IMR-90 (cell line): Measurements from ENCODE around the gene MRPS34. TPM values are rescaled to one million over a fixed set of nuclear protein-coding genes. Genes with fewer than 3 reads are reported as not detected.

Source experiments
- ATAC-seq: fragments of 200-7000 bp; cut with Tn5 transposase; 2 replicates; pipeline ENCODE4 v1.9.1; 2020; ENCODE audit warnings: low read depth, mild to moderate bottlenecking, moderate library complexity
- BruUV-seq: library from RNA; stranded (reverse); fragments of 400-500 nt; replicated peaks from 2 replicates; lab custom pipeline; 2021; lab: Mats Ljungman, UMichigan
- CTCF ChIA-PET: fragments of 300-600 bp; formaldehyde crosslinking; extraction: SDS; loops from one replicate; lab custom pipeline; 2021; ENCODE audit warnings: antibody characterized with exemption; lab: Yijun Ruan, JAX
- POLR2A ChIA-PET: fragments of 300-600 bp; sonication (Branson Sonifier 250); formaldehyde crosslinking; loops from one replicate; lab custom pipeline; 2022; ENCODE audit warnings: antibody characterized with exemption; ENCODE audit not compliant: unreplicated experiment; lab: Charles Lee
- DNase-seq: peaks from one replicate; pipeline ENCODE4 v3.0.0; 2013
- H2AFZ ChIP-seq: replicated peaks from 2 replicates; pipeline ENCODE3; 2013; ENCODE audit warnings: low read length, mild to moderate bottlenecking; ENCODE audit not compliant: poor library complexity
- H2AK5ac ChIP-seq: 2 replicates; pipeline ENCODE4 v1.6.1; 2013; ENCODE audit warnings: low read depth, low read length, inconsistent platforms
- H2AK9ac ChIP-seq: replicated peaks from 2 replicates; pipeline ENCODE3; 2013; ENCODE audit warnings: mild to moderate bottlenecking, low read depth, low read length, moderate library complexity; ENCODE audit not compliant: poor library complexity
- H2BK120ac ChIP-seq: 2 replicates; pipeline ENCODE4 v1.6.1; 2013; ENCODE audit warnings: low read depth, low read length, inconsistent platforms
- H2BK15ac ChIP-seq: 3 replicates; pipeline ENCODE4 v1.6.1; 2013; ENCODE audit warnings: low read depth, low read length, inconsistent platforms
- H2BK20ac ChIP-seq: 2 replicates; pipeline ENCODE4 v1.6.1; 2013; ENCODE audit warnings: low read depth, mild to moderate bottlenecking, inconsistent platforms, low read length, moderate library complexity
- H2BK5ac ChIP-seq: 2 replicates; pipeline ENCODE4 v1.6.1; 2013; ENCODE audit warnings: mild to moderate bottlenecking, low read depth, low read length, inconsistent platforms; ENCODE audit not compliant: poor library complexity, severe bottlenecking
- H3K14ac ChIP-seq: replicated peaks from 2 replicates; pipeline ENCODE4 v1.6.1; 2013; ENCODE audit warnings: low read depth, low read length, inconsistent platforms
- H3K18ac ChIP-seq: 2 replicates; pipeline ENCODE4 v1.6.1; 2013; ENCODE audit warnings: low read depth, low read length, control low read depth
- H3K23ac ChIP-seq: 2 replicates; pipeline ENCODE4 v1.6.1; 2013; ENCODE audit warnings: low read depth, low read length, inconsistent platforms
- H3K27ac ChIP-seq: 2 replicates; pipeline ENCODE4 v1.5.1; 2013; ENCODE audit warnings: mild to moderate bottlenecking, control low read depth, low read length; ENCODE audit not compliant: insufficient read depth
- H3K27me3 ChIP-seq: 2 replicates; pipeline ENCODE4 v1.6.1; 2013; ENCODE audit warnings: low read length; ENCODE audit not compliant: control insufficient read depth, insufficient read depth
- H3K36me3 ChIP-seq: 2 replicates; pipeline ENCODE4 v1.6.1; 2013; ENCODE audit warnings: low read length, mixed read lengths; ENCODE audit not compliant: control insufficient read depth, insufficient read depth
- H3K4ac ChIP-seq: 2 replicates; pipeline ENCODE4 v1.6.1; 2013; ENCODE audit warnings: low read depth, low read length, inconsistent platforms
- H3K4me1 ChIP-seq: 2 replicates; pipeline ENCODE4 v1.6.1; 2013; ENCODE audit warnings: low read length, mixed read lengths; ENCODE audit not compliant: control insufficient read depth, insufficient read depth
- H3K4me2 ChIP-seq: 2 replicates; pipeline ENCODE4 v1.6.1; 2013; ENCODE audit warnings: low read depth, mild to moderate bottlenecking, control low read depth, low read length, moderate library complexity
- H3K4me3 ChIP-seq: 2 replicates; pipeline ENCODE4 v1.5.1; 2013; ENCODE audit warnings: low read depth, mild to moderate bottlenecking, control low read depth, low read length, moderate library complexity; ENCODE audit not compliant: insufficient read depth
- H3K56ac ChIP-seq: 2 replicates; pipeline ENCODE4 v1.6.1; 2013; ENCODE audit warnings: low read length, inconsistent platforms; ENCODE audit not compliant: insufficient read depth; ENCODE audit errors: extremely low read depth
- H3K79me1 ChIP-seq, 2 experiments: 2 replicates each; pipeline ENCODE4 v1.6.1; 2013; ENCODE audit warnings: low read length in 2 of 2, inconsistent platforms in 1 of 2, low read depth in 1 of 2
- H3K9ac ChIP-seq: 2 replicates; pipeline ENCODE4 v1.6.1; 2013; ENCODE audit warnings: low read depth, low read length, control low read depth
- H3K9me1 ChIP-seq: 2 replicates; pipeline ENCODE4 v1.6.1; 2013; ENCODE audit warnings: low read length, inconsistent platforms; ENCODE audit not compliant: insufficient read depth
- H3K9me3 ChIP-seq: 2 replicates; pipeline ENCODE4 v1.6.1; 2013; ENCODE audit warnings: low read length; ENCODE audit not compliant: control insufficient read depth, insufficient read depth
- H4K20me1 ChIP-seq: 2 replicates; pipeline ENCODE4 v1.6.1; 2013; ENCODE audit warnings: low read length, inconsistent platforms; ENCODE audit not compliant: insufficient read depth
- H4K5ac ChIP-seq: 2 replicates; pipeline ENCODE4 v1.6.1; 2013; ENCODE audit warnings: mild to moderate bottlenecking, low read depth, low read length, control low read depth
- H4K8ac ChIP-seq, 2 experiments: 2 replicates each; pipeline ENCODE4 v1.6.1; 2013; ENCODE audit warnings: low read depth in 2 of 2, low read length in 2 of 2, control low read depth in 1 of 2, inconsistent platforms in 1 of 2
- H4K91ac ChIP-seq: 2 replicates; pipeline ENCODE4 v1.6.1; 2013; ENCODE audit warnings: low read depth, low read length, inconsistent platforms; ENCODE audit not compliant: insufficient read depth
- BHLHE40 ChIP-seq: fragments of 150-350 bp; IDR thresholded peaks from 2 replicates; pipeline ENCODE4 v1.6.1; 2016; ENCODE audit warnings: mild to moderate bottlenecking, low read depth, low read length
- CEBPB ChIP-seq: IDR thresholded peaks from 2 replicates; pipeline ENCODE4 v1.6.1; 2012; ENCODE audit warnings: low read depth, low read length, improper control_type of control experiment
- CHD1 ChIP-seq: IDR thresholded peaks from 2 replicates; pipeline ENCODE4 v1.6.1; 2012; ENCODE audit warnings: low read depth, low read length, improper control_type of control experiment
- FOS ChIP-seq: fragments of 150-350 bp; IDR thresholded peaks from 2 replicates; pipeline ENCODE4 v1.6.1; 2016; ENCODE audit warnings: low read depth, low read length
- MAFK ChIP-seq: IDR thresholded peaks from 2 replicates; pipeline ENCODE4 v1.6.1; 2012; ENCODE audit warnings: low read depth, low read length, improper control_type of control experiment
- NFE2L2 ChIP-seq: fragments of 150-350 bp; IDR thresholded peaks from 2 replicates; pipeline ENCODE4 v1.6.1; 2016; ENCODE audit warnings: low read depth, mild to moderate bottlenecking, low read length
- POLR2A ChIP-seq: IDR thresholded peaks from 2 replicates; pipeline ENCODE4 v1.6.1; 2012; ENCODE audit warnings: mild to moderate bottlenecking, low read depth, low read length
- RAD21 ChIP-seq: IDR thresholded peaks from 2 replicates; pipeline ENCODE4 v1.6.1; 2012; ENCODE audit warnings: low read length, improper control_type of control experiment
- RCOR1 ChIP-seq: IDR thresholded peaks from 2 replicates; pipeline ENCODE4 v1.6.1; 2012; ENCODE audit warnings: mild to moderate bottlenecking, low read length, improper control_type of control experiment; ENCODE audit not compliant: insufficient replicate concordance
- RFX5 ChIP-seq: IDR thresholded peaks from 2 replicates; pipeline ENCODE4 v1.8.0; 2012; ENCODE audit warnings: low read depth, mild to moderate bottlenecking, low read length, moderate library complexity
- SMC3 ChIP-seq: fragments of 150-350 bp; IDR thresholded peaks from 2 replicates; pipeline ENCODE4 v1.6.1; 2016; ENCODE audit warnings: low read depth, mild to moderate bottlenecking, antibody characterized with exemption, low read length, moderate library complexity
- WGBS, 2 experiments: methylation state at CpG; one replicate each; pipeline versions ENCODE4 v1.1.5 to v1.1.7; 2013; ENCODE audit warnings: missing lambda C conversion rate in 2 of 2; ENCODE audit not compliant: insufficient read length in 1 of 2; ENCODE audit errors: extremely low coverage in 2 of 2; 5-methylcytosine and 5-hydroxymethylcytosine counted together
- dilution Hi-C: fragments of 300-500 bp; cut with HindIII; formaldehyde crosslinking; loops from one replicate; pipeline ENCODE4 v1.14.3; 2018; ENCODE audit warnings: low sequenced_read_pairs; ENCODE audit not compliant: unreplicated experiment
- in situ Hi-C: fragments of 300-500 bp; cut with MboI; formaldehyde crosslinking; loops from 3 replicates; pipeline ENCODE4 v1.14.3; 2019; ENCODE audit warnings: low sequenced_read_pairs, inconsistent platforms, mixed read lengths
- intact Hi-C: fragments of 100-400 bp; cut with micrococcal nuclease; formaldehyde crosslinking; loops from 2 replicates; pipeline ENCODE4 v1.10.0; 2022
- polyA plus RNA-seq, 3 experiments: library from polyadenylated mRNA; depleted of rRNA; stranded (reverse); fragments of >200 nt; gene quantifications; 2 replicates each; pipeline ENCODE4 v1.2.3, GENCODE V29; 2012; ENCODE audit warnings: low replicate concordance in 1 of 3
- total RNA-seq: library from RNA; depleted of rRNA; stranded (reverse); fragments of >200 nt; gene quantifications from 2 replicates; pipeline ENCODE4 v1.2.3, GENCODE V29; 2012
- TF ChIP-seq, protein P1 (sequence below): fragments of 150-350 bp; IDR thresholded peaks from 2 replicates; pipeline ENCODE4 v1.6.1; 2016; ENCODE audit warnings: low read depth, mild to moderate bottlenecking, low read length, moderate library complexity, borderline replicate concordance
- TF ChIP-seq, protein P2 (sequence below): conservative IDR thresholded peaks from 2 replicates; pipeline ENCODE4 v1.5.1; 2012; ENCODE audit warnings: mild to moderate bottlenecking, low read depth, low read length, improper control_type of control experiment
- TF ChIP-seq, protein P3 (sequence below): fragments of 150-350 bp; IDR thresholded peaks from 2 replicates; pipeline ENCODE4 v1.6.1; 2017; ENCODE audit warnings: mild to moderate bottlenecking, antibody characterized with exemption, low read length, low read depth

Gene MRPS34
- total and polyA plus RNA-seq, 2 of the 4 experiments (the other 2 are of a cell fraction): 68.5 to 80.4 TPM

DNA sequence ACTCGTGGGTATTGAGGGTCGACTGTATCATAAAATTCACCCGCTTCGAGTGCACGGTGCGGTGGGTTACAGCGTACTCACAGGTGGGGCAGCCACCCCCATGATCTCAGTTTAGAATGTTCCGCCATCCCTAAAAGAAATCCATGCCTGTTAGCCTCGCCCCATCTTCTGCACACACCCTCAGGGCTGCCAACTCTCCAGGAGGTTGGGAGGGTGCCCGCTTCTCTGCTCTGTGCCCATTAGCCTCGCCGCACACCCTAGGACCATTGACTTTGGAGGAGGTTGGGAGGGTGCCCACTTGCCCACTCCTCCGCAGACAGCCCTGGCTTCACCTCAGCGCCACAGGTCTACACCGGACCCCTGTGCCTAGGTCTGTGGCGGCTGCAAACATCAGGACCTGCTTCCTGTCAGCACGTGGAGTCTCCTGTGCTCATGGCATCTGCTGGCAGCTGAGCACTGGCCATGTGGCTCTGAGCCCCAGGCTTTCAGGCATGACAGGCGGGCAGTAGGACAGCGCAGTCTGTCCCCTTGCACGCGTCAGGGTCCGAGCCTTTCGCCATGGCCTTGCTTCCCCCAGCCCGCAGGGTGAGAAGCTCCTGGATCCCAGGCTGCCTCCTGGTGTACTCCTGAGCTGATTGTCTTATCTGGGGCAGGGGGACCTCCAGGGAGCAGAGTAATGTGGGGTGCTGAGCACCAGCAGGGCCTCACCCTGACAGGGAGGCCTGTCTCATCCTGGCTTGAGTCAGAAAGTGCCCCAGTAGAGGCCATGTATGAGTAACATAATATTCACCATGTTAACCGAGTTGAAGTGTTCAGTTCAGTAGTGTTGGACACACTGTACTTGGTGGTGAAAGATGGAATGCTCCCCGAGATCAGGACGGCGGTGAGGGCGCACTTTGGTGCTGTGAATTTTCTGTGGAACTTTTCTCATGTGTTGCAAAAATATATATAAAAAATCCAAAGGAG lies 23.5 kb downstream of the MRPS34 start:
- no peak overlapping the region for H3K18ac ChIP-seq
- ChIA-PET CTCF (no interaction called here), POLR2A (no interaction called here)
- no peak overlapping the region for H3K4ac ChIP-seq
- no peak overlapping the region for H2AK5ac ChIP-seq
- no peak overlapping the region for H4K8ac ChIP-seq
- no peak overlapping the region for H3K27ac ChIP-seq
- H4K5ac ChIP-seq: no peak overlapping the region
- peaks cover 61% of the 10 kb centered on the region for H3K36me3 ChIP-seq
- no peak overlapping the region for H3K23ac ChIP-seq
- no peak overlapping the region for H2BK20ac ChIP-seq
- no peak overlapping the region for H3K56ac ChIP-seq
- peaks cover 2% of the 10 kb centered on the region; the same call in 1 of the 2 replicates for H3K4me1 ChIP-seq
- H2BK15ac ChIP-seq: no peak overlapping the region
- H3K4me2 ChIP-seq: no peak overlapping the region
- H2BK5ac ChIP-seq: no peak overlapping the region
- peaks cover 15 to 41% of the 10 kb centered on the region in 2 experiments; a peak in 2 of 4 replicates for H3K79me1 ChIP-seq
- no peak overlapping the region for H4K91ac ChIP-seq
- no peak overlapping the region for H3K4me3 ChIP-seq
- H3K9ac ChIP-seq: no peak overlapping the region
- dilution Hi-C loops (no loop called here), in situ Hi-C loops (no loop called here), intact Hi-C loops (no loop called here)
- peaks cover 13% of the 10 kb centered on the region; the same call in 1 of the 2 replicates for H4K20me1 ChIP-seq
- 90% methylated on average over 9 of the region's 29 CpGs; no CpG with 5 or more reads in 1 of the 2 experiments for WGBS, 2 experiments
- DNase-seq (peak; percentile 25), ATAC-seq (peak; percentile 22; the same call in 1 of the 2 replicates)
- H2AFZ ChIP-seq: no peak overlapping the region
- no peak overlapping the region for H3K14ac ChIP-seq
- H2BK120ac ChIP-seq: no peak overlapping the region
- no peaks in the 10 kb centered on the region for H3K27me3 ChIP-seq
- peaks cover 6% of the 10 kb centered on the region; the same call in 1 of the 2 replicates for H3K9me1 ChIP-seq
- H3K9me3 ChIP-seq: no peaks in the 10 kb centered on the region
- no peak overlapping the region for H2AK9ac ChIP-seq
- no TSS peak for BruUV-seq
- TF ChIP-seq SMC3 (no peak), RAD21 (no peak), CEBPB (no peak), RCOR1 (no peak), POLR2A (no peak), BHLHE40 (no peak), MAFK (no peak), RFX5 (no peak), CHD1 (no peak), NFE2L2 (no peak), FOS (no peak)
- TF ChIP-seq, protein P1, sequence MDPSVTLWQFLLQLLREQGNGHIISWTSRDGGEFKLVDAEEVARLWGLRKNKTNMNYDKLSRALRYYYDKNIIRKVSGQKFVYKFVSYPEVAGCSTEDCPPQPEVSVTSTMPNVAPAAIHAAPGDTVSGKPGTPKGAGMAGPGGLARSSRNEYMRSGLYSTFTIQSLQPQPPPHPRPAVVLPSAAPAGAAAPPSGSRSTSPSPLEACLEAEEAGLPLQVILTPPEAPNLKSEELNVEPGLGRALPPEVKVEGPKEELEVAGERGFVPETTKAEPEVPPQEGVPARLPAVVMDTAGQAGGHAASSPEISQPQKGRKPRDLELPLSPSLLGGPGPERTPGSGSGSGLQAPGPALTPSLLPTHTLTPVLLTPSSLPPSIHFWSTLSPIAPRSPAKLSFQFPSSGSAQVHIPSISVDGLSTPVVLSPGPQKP: no peak
- TF ChIP-seq, protein P2, sequence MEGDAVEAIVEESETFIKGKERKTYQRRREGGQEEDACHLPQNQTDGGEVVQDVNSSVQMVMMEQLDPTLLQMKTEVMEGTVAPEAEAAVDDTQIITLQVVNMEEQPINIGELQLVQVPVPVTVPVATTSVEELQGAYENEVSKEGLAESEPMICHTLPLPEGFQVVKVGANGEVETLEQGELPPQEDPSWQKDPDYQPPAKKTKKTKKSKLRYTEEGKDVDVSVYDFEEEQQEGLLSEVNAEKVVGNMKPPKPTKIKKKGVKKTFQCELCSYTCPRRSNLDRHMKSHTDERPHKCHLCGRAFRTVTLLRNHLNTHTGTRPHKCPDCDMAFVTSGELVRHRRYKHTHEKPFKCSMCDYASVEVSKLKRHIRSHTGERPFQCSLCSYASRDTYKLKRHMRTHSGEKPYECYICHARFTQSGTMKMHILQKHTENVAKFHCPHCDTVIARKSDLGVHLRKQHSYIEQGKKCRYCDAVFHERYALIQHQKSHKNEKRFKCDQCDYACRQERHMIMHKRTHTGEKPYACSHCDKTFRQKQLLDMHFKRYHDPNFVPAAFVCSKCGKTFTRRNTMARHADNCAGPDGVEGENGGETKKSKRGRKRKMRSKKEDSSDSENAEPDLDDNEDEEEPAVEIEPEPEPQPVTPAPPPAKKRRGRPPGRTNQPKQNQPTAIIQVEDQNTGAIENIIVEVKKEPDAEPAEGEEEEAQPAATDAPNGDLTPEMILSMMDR: no peak
- TF ChIP-seq, protein P3, sequence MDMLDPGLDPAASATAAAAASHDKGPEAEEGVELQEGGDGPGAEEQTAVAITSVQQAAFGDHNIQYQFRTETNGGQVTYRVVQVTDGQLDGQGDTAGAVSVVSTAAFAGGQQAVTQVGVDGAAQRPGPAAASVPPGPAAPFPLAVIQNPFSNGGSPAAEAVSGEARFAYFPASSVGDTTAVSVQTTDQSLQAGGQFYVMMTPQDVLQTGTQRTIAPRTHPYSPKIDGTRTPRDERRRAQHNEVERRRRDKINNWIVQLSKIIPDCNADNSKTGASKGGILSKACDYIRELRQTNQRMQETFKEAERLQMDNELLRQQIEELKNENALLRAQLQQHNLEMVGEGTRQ: no peak
